NCI-H748 (cell line): Measurements from ENCODE around the gene MASP1.

ENCODE experiments used
- DNase-seq: peaks from one replicate; lab custom pipeline; 2025; ENCODE audit not compliant: unreplicated experiment; lab: John Stamatoyannopoulos, UW

The MASP1 gene

DNA sequence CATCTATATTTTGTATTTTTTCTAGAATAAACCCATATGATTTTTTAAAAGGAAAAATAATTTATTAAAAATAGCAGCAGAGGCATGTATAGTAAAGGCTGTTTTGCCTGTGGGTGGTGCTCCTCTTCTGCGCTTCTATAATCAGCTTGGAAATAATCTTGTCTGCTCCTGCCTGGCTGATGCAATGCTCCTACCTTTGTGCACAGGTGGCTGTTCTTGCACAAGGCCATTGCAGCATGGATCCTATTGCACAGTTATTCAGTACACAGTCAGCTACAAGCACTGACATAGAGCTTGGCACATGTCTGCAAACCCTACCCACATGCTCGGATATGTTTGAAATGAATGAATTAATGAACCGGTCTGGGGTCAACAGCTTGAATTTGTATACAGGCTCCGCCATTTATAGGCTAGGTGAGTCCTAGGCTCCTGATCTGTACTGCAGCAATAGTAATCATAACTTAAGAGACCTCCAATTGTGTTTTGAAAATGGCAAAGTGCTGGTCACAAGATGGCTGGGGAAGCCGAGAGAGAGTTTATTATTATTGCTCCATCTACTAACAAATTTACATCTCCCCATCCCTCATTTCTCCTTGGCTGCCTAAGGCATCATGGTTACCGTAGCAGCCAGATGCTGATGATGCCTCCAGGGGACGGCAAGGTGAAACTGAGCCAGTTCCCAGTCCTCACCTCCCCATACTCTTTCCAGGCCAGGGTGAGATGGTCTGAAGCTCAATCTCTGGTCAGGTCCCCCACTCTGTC lies 94.8 kb downstream of the MASP1 start:
- no peak for DNase-seq

DNA sequence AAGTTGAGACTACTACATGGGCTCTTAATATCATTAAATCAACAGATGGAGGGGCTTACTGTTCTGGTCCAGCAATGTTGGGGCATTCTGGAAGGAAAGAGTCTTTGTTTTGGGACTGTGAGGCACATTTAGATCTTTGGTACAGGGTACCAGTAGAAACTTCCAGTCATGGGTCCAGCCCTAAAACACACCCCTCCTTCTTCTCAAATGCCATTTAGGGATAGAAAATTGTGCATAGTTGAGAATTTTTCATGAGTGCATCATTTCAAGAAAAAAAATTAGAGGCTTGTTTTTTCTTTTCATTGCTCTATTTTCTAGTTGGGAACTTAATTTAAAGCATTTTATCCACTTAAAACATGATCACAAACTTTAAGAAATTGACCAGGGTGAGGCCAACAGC lies 98.4 kb downstream of the MASP1 start:
- DNase-seq: no peak

DNA sequence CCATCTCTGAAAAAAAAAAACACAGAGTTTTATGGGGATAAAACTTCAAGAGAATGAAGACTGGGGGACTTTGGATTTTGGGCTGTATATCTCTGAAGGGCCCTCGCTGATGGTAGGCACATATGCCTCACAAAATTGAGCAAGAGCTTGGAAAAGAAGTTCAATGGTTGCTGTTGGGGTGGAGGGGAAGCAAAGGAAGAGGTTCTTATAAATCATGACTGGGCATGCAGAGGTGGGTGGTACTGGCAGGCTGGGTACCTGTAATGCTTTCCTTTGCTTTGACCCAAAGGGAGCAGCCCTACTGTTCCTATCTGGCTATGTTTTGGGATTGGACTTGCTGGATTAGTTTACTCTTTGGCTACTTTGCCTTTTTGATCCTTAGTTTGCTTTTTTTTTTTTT lies 100.3 kb downstream of the MASP1 start:
- no peak for DNase-seq

- no peak for DNase-seq
Measured at GRCh38 chr3:187188931-187189330, 102.6 kb downstream of the MASP1 start.

GRCh38 chr3:187186801-187187421 lies 104.6 kb downstream of the MASP1 start:
- no peak for DNase-seq

- DNase-seq: no peak
Measured at GRCh38 chr3:187186375-187186774, 105.2 kb downstream of the MASP1 start.

GRCh38 chr3:187185759-187186158 lies 105.8 kb downstream of the MASP1 start:
- DNase-seq: no peak
